ENCODE results near the gene PDIA5. TPM values are rescaled to one million over a fixed set of nuclear protein-coding genes. Genes with fewer than 3 reads are reported as not detected.

Gene PDIA5
- total RNA-seq, 2 donors from 2014 or later, result 34.7 to 37.7 TPM

GRCh38 chr3:123153125-123154019 lies 86.5 kb downstream of the PDIA5 start:
- ATAC-seq (no peak), DNase-seq (no peak)
- intact Hi-C loops (cut with DNase I, micrococcal nuclease), result no loop called here

- intact Hi-C loops (cut with DNase I, micrococcal nuclease), result no loop called here
- no peak for DNase-seq
- no peak for ATAC-seq
These were observed 87.5 kb downstream of the PDIA5 start for GRCh38 chr3:123154020-123154985.

DNA sequence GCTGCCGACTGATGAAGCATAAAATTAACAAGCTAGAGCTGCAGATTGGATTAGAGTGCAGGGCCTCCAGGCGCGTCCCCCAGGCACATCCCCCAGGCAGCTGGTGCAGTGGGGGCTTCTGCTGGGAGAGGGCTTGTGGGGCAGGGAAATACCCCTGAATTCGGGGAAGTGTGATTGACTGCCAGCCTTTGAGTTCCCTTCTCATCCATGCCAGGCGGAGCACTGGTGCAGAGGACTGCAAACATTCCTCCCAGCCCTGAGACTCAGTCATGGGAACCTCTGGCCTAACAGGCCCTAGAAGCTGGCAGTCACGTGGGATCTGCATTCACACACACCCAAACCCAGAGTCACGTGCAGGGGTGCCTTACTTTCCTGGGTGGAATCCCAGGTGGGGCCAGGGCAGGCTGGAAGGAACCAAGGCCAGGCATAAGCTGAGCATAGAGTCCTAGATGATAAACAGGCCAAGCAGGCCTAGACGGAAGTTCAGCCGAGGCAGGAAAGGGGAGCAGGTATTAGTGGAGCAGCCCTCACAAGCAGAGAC lies 88.7 kb downstream of the PDIA5 start:
- intact Hi-C loops (cut with DNase I, micrococcal nuclease), result no loop called here
- DNase-seq, result no peak

DNA sequence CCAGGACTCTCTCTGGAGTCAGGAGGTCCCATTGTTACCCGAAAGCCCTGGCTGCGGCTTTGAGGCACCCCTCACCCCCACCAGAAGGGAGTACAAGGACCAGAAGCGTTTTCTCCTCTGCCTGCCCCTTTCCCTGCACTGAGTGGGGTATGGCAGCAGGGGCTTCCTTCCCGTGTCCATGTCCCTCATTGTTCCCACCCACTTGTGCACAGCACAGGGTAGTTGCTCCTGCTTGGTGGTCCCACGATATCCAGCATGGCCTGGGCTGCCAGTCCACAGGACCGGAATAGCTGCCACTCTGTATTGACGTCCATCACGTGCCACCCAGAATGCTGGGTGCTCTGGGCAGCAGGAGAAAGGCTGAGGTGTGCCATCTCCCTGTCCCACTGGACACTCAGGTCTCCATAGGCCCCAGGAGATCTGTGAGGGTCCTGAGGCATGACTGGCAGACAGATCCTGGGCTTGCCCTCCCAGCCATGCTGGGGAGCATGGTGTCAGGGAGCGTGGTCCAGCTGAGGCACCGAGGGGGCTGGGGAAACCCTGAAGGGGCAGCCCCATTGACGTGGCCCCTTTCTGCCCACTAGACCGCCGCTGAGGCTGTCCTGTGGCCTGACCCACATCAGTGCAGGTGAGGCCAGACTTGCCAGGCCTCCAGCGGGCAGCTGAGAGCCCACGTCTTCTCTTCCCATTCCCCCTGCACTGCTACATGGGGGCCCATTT lies 89.6 kb downstream of the PDIA5 start:
- intact Hi-C loops (cut with DNase I, micrococcal nuclease), result no loop called here
- DNase-seq (no peak), ATAC-seq (no peak)

More for the DNA sequence above, 88.7 kb downstream of the PDIA5 start:
- no peak for ATAC-seq

DNA sequence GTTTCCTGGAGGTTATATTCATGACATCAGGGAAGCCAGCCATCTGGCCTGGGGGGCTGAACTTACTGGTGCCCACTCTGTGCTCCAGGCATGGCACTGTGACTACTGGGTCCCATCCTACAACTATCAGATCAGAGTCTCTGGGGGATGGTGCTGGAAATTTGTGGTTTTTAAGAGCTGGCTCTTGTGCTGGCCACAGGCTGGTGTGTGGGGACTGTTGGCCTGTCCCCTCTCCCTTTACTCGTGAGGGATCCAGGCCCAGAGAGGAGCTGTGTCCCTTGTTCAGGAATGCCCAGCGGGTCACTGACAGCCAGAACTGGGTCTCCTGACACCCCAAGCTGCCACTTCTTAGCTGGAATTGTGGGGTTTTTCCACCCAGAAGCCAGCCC lies 90.4 kb downstream of the PDIA5 start:
- ATAC-seq (no peak), DNase-seq (no peak)
- intact Hi-C loops (cut with DNase I, micrococcal nuclease), result no loop called here

DNA sequence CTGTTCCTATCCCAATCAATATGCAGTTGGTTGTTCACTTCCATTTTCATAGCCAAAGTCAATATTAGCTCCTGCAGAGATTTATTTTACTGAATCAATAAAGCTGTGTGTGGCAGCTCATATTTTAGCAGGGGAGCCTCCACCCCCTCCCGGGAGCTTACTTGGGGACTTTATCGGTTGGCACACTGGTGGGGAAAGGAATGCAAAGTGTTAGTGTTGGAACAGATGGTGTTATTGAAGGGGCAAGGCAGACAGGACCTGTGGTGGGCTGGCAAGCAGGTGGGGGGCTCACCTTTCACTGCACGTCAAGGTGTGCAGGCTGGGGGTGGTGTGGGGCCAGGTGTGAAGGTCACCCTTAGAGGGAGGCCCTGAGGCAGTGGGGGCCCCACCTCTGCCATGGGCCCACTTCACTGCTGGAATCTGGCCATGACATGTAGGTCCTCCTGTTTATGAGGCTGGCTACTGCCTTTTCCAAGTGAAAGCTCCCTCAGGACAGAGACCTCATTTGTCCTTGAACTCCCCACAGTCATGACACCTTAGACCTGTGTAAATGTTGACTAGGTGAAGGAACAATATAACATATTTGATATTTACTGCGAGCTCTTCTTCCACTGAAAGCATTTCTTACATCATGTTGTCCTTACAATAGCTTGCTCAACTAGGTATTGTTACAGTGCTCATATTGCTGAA lies 90.9 kb downstream of the PDIA5 start:
- peak; percentile 51 for ATAC-seq

GRCh38 chr3:123158330-123158729 lies 91.5 kb downstream of the PDIA5 start:
- peak; percentile 82 for ATAC-seq
- DNase-seq, result no peak
- intact Hi-C loops (cut with DNase I, micrococcal nuclease), result no loop called here

More for the DNA sequence above, 90.9 kb downstream of the PDIA5 start:
- no peak for DNase-seq
- intact Hi-C loops (cut with DNase I, micrococcal nuclease), result no loop called here

- DNase-seq (no peak), ATAC-seq (no peak)
- intact Hi-C loops (cut with DNase I, micrococcal nuclease), result no loop called here
These were observed 92.1 kb downstream of the PDIA5 start for GRCh38 chr3:123158899-123159390.

- ATAC-seq (no peak), DNase-seq (no peak)
- intact Hi-C loops (cut with DNase I, micrococcal nuclease), result no loop called here
These were observed 93.3 kb downstream of the PDIA5 start for GRCh38 chr3:123159926-123160635.

DNA sequence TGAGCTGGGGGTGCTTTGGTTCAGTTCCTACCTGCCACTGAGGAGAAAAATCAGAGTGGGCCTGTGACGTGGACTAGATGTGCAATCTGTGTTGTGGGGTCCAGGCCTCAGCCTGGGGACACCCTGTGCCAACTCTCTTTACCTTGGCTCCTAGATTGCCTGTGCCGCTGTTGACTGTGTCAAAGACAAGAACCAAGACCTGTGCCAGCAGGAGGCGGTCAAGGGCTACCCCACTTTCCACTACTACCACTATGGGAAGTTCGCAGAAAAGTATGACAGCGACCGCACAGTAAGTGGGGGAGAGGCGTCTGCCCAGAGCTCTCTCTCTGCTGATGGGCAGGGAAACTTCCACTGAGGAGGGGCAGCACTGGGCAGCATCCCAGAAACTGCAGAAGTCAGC lies 94.3 kb downstream of the PDIA5 start:
- intact Hi-C loops (cut with DNase I, micrococcal nuclease), result no loop called here
- no peak for ATAC-seq
- DNase-seq, result no peak

GRCh38 chr3:123163141-123163540 lies 96.3 kb downstream of the PDIA5 start:
- ATAC-seq, result no peak
- no peak for DNase-seq
- intact Hi-C loops (cut with DNase I, micrococcal nuclease), result no loop called here

DNA sequence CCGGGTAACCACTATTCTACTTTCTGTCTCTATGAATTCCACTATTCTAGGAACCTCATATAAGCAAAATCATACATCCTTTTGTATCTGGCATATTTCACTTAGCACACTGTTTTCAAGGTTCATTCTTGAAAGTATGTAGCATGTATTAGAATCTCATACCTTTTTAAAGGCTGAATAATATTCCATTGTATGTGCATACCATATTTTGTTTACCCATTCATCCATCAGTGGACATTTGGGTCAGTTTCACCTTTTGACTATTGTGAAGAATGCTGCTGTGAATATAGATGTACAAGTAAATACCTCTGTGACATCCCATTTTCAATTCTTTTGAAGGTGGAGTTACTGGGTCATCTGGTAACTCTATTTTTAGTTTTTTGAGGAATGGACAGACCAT lies 98.3 kb downstream of the PDIA5 start:
- DNase-seq, result no peak
- no peak for ATAC-seq
- intact Hi-C loops (cut with DNase I, micrococcal nuclease), result no loop called here

- ATAC-seq, result no peak
- no peak for DNase-seq
- intact Hi-C loops (cut with DNase I, micrococcal nuclease), result no loop called here
These were observed 100.9 kb downstream of the PDIA5 start for GRCh38 chr3:123167686-123168085.

GRCh38 chr3:123168122-123168521 lies 101.3 kb downstream of the PDIA5 start:
- intact Hi-C loops (cut with DNase I, micrococcal nuclease), result no loop called here
- DNase-seq (no peak), ATAC-seq (no peak)

GRCh38 chr3:123168605-123169004 lies 101.8 kb downstream of the PDIA5 start:
- DNase-seq (no peak), ATAC-seq (no peak)
- intact Hi-C loops (cut with DNase I, micrococcal nuclease), result no loop called here

- DNase-seq, result no peak
- intact Hi-C loops (cut with DNase I, micrococcal nuclease), result no loop called here
- no peak for ATAC-seq
These were observed 102.7 kb downstream of the PDIA5 start for GRCh38 chr3:123169492-123169929.

GRCh38 chr3:123169930-123170329 lies 103.1 kb downstream of the PDIA5 start:
- intact Hi-C loops (cut with DNase I, micrococcal nuclease), result no loop called here

More at GRCh38 chr3:123169930-123170329, 103.1 kb downstream of the PDIA5 start:
- no peak for ATAC-seq
- DNase-seq, result no peak

Data from left colon (tissue), 2 donors.